Activated CD4-positive, alpha-beta T cell treated with anti-CD3 and anti-CD28 coated beads, Interleukin-10, Interleukin-2, amounts not matched to agents 100 ng/mL and 50 ng/mL, durations not matched to agents 16 hours and 8 hours (primary cell): ENCODE data around the gene ZC3HAV1.
"Not testable (repeated sequence)": the region's sequence is repeated elsewhere in the genome, so short reads cannot be mapped to it uniquely, and the experiment has no call there.

Experiments used
- DNase-seq: peaks from one replicate; pipeline ENCODE4 v3.0.0-alpha.2; 2020

The ZC3HAV1 gene

DNA sequence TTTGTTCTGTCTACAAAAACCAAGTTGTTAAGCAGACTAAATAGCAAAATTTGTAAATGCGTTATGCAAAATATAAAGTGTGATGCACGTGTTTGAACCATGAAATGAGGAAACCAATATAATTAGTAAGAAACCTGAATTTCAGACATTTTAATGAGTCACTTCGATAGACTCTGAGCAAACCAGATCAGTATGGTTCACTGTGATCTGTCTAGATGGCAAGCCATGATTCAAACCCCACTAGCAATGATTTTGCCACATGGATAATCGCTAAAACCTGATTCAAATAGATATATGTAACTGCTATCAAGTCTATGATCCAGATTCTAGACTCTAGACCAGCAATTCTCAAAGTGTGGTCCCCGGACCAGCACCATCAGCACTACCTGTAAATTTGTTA lies 24.8 kb downstream of the ZC3HAV1 start:
- DNase-seq, result no peak

DNA sequence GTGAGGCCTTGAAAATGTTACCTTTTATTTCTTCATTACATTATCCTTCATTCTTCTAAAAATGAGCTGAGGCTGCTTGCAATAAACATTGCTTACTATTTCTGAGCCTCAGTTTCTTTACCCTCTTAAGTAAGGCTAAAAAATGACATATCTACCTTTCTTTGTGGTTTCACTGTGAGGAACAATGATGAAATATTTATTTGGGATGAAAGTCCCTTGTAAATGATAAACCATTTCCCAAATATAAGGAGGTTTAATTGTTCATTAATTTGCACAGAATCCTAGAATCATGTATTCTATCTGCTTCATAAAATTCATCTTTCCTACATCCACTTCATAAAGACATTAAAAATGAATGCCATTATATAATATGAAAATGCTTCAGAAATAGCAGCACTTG lies 27.9 kb downstream of the ZC3HAV1 start:
- DNase-seq, result no peak

DNA sequence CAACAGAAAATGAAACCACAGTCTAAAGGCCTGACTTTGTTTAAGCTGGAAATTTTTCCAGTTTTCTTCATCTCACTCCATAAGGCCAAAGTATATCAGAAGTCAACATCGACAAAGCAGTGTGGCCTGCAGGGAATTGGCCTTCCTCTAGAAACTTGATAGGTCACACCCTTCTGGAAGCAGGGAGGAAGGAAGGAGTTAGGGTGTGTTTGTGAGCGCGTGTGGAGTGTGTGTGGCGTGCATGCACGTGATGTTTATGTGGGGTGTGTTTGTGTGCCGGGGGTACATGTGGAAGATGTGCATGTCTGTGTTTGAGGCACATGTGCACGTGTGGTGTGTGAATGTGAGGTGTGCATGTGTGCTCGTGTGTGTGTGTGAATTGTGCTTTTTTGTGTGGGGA lies 28.6 kb downstream of the ZC3HAV1 start:
- DNase-seq, result no peak

DNA sequence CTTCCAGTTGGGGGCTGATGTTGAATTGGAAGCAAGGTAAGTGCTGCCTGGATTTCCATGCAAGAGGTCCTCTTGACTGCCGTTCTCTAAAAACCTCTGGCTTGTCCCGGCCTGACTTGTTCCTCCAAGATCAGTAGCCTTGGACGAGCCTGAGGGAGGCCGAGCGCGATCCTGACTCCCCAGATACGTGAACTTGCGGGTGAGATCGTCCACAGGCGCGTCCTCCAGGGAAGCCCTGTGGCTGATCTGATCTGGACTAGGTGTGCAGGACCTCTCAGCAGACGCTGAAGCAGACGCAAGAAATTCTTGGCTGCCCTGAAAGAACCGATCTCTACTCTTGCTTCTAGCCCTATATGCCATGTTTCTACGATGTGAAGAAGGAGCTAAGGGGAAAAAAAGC lies 29.7 kb downstream of the ZC3HAV1 start:
- DNase-seq, result no peak

DNA sequence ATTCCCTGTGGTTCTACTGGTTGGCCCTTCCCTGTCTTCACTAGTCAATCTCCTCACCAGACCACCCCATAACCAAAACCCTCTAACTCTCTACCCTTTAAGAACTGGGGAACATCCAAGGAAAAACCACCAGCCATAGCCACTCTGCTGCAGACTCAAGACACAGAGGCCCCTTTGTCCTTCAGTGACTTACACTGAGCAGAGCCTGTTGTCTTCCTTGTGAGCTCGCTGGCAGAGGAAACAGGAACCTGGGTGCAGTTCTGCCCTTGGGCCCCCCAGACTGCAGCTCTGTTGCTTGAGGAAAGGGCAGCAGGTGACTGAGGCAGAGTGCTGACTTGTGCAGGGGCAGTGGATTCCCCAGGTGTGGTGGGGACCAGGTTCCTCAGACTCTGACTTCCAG lies 30.6 kb downstream of the ZC3HAV1 start:
- DNase-seq, result no peak

DNA sequence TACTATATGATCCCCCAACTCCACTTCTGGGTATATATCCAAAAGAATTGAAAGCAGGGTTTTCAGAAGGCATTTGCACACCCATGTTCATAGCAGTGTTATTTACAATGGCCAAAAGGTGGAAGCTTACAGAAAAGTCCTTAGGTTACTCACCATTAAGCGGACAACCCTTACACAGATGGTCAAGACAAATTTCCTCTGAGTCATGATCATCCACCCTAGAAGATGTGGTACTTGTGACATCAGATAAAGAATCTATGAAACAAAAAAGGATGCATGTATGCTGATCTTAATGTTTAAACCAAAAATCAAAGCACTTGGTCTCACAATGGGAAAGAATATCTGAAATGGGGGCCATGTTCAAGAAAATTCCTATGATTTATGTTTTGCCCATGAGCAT lies 31.1 kb downstream of the ZC3HAV1 start:
- DNase-seq, result no peak

DNA sequence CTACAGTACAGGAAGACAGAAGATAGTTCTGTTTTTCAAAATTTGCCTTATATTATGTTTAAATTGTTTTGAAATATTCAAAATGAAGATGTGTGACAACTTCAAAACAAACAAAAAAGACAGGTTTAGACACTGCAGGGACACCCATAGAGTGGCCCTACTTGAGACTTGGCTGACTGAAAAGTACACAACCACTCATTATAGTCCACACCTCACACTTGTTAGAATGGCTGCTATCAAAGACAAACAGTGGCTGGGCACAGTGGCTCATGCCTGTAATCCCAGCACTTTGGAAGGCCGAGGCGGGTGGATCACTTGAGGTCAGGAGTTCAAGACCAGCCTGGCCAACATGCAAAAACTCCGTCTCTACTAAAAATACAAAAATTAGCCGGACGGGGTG lies 31.8 kb downstream of the ZC3HAV1 start:
- DNase-seq, result not testable (repeated sequence)

DNA sequence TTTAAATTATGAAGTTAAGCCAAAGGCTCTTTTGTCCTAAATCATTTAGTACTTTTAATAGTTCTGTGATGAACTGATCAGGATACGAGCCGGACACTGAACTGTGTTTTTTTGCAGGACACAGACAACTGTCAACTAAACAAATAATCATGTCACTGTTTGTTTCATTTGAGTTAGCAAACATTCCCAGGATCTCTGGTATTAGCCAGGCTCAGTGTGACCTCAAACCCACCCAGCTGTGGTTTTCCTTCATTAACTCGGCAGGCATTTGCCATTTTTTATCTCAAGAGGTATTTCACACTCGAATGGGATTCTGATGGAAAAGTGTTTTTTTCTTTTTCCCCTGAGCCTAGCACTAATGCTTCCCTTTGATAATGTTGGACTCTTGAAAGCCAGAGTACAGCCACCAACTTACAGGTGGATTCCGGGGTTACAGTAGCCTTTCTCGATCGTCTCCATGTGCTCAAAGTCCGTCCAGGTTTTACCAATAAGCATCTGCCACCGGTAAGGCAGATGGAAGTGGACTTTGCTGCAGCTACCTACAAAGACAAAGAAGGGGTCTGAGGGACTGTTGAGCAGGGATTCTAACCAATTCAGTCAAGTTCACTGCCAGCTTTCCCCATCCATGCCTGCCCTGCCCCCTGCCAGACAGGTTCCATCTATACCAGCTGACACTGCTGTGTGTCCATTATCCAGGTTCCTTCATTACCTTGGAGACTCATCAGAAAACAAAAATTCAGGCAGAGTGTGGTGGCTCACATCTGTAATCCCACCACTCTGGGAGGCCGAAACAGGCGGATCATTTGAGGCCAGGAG lies 33.4 kb downstream of the ZC3HAV1 start:
- no peak for DNase-seq

DNA sequence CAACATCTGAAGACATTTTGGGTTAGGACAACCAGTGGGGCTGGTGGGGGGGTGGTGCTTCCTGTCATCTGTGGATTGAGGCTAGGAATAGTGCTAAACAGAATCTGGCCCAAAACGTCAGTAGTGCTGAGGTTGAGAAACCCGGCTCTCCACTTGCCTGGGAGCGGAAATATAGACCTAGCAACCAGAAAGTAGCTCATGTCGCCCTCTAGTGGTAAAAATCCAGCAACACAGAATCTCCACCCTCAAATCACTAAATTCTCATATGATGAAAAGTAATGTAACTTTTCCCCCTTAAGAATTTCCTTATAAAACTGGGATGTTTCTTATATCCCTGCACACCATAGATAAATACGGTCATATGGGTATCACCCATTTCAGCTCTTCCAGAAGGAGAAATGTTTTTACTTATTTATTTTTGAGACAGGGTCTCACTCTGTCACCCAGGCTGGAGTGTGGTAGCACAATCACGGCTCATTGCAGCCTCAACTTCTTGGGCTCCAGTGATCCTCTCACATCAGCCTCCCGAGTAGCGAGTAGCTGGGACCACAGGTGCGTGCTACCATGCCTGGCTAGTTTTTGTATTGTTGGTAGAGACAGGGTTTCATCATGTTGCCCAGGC lies 34.4 kb downstream of the ZC3HAV1 start:
- DNase-seq, result peak; percentile 86

DNA sequence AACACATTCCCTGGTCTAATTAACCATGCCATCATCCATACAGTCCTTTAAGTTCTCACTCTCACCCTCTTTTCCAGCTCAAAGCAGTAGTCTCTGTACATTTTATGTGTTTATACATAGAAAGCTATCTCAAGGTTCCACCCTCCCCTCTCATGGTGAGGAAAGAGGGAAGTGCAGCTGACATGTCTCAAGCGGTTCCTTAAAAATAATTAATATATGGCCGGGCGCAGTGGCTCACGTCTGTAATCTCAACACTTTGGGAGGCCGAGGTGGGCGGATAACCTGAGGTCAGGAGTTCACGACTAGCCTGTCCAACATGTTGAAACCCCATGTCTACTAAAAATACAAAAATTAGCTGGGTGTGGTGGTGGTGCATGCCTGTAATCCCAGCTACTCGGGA lies 36.7 kb downstream of the ZC3HAV1 start:
- DNase-seq, result no peak

DNA sequence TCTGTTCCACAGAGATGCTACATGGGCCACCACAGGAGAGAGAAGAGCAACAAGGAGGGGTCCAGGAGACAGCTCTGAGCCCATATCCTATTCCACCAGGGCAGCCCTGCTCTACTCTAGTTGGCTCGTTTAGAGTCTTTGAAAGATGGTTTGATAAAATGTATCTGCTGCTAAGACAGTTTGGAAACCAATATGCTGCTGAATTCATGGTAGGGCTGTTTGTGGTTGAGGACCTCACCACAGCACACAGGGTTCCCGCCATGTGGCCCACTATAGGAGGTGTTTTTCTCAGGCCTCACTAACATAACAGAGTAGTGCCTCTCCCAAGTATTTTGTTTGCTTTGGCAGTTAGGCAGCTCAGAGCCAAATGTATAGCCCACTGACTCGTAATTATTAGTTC lies 37.8 kb downstream of the ZC3HAV1 start:
- peak; percentile 34 for DNase-seq

DNA sequence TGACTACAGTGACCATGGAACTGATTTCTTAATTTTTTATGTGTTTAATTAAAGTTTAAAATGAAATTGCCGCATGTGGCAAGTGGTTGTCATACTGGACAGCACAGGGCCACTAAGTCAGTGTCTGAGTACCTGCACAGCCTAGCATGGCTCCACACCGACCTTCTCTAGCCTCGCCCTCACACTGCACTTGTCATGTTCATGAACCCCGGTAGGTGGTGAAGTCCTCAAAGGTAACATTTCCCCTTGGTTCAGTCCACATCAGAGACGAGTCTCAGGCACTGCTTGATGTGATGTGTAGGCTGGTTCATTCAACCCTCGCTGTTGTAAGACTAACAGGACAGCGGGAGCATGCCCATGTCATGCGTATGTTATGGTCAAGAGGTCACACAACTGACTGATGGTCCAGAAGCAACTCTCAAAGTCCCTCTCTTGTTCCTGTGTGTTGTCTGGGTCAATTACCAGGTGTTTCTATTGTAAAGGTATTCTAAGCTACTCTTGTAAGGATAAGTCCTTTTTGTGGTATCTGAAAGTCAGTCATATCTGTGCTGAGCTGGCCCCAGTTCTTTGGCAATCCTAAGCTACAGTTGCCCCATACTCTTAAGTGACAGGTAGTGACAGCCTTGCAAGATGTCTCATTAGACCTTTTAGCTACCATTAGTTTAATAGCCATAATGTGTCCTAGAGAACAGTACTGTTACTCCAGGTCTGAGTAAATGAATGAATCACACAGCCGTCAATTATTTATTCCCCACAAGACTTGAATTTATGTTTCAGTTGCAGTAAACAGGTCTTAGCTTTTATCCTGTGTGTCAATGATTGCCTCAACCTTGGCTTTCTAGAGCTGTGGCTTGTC lies 40.7 kb downstream of the ZC3HAV1 start:
- DNase-seq, result no peak

DNA sequence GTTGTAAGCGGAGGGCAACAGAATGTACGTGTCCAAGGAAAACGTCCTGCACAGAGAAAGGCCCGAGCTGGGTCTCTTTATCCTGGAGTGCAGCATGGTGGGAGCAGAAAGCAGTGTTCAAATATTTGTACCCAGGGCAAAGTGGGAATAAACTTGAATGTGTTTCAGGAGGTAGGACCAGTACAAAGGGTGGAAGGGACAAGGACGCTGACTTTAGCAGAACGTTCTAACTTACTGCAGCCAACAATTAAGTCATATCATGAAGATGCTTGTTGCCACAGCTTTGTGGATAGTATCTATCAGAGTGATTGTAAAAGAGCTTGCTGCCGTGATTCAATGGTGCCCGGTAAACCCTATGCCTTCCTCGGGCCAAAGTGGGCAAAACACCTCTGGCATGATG lies 43.2 kb downstream of the ZC3HAV1 start:
- no peak for DNase-seq

DNA sequence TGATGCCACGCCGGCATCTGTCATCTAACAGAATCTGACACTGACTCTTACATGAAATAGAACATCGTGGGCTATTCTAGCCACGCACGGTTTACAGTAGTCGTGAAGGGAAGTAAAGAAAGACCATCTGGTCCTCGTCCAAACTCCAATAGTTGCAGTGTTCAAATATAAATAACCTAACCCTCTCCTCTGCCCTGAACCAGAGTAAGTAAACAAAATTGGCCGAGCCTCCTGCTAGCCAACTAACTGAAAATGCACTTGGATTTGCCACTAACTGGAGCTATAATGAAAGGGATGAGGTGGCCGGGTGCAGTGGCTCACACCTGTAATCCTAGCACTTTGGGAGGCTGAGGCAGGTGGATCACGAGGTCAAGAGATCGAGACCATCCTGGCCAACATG lies 44.2 kb downstream of the ZC3HAV1 start:
- no peak for DNase-seq

DNA sequence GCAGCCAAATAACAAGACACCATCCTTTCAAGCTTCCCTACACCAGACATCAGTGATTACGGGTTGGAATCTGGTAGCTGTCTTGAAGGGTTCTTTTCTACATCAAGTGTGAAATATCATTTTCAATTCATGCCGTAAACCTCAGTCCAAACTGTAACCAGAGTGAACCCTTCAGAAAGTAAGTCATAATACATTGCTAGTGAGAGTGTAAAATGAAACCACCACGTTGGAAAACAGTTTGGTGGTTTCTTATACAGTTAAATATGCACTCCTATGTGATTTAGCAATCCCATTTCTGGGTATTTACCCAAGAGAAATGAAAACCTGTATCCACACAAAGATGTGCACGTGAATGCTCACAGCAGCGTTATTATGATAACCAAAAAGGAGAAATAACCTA lies 48.1 kb downstream of the ZC3HAV1 start:
- DNase-seq, result peak; percentile 58

DNA sequence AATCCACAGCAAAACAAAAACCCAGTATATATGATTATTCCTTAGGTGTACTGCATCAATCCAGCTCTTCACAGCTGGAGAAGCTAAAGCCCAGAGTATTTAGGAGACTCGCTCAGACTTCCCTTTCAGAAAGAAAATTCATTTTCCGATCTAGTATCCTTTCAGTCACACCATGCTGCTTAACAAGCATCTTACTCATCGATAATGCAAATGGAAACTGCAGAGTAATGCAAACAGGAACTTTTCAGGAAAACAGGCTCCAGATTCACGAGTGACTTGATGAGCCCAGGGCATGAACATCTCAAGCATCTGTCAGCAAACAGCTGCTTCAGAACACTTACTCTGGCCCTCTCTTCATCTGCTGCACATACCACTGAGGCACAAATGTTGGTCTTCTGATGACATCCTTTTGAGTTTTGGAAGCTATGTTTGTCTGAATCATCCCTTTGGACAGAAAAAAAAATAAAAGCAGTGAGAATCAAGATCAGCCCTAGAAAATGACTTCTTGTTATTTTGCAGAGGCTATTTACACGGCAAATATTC lies 48.8 kb downstream of the ZC3HAV1 start:
- DNase-seq, result no peak

DNA sequence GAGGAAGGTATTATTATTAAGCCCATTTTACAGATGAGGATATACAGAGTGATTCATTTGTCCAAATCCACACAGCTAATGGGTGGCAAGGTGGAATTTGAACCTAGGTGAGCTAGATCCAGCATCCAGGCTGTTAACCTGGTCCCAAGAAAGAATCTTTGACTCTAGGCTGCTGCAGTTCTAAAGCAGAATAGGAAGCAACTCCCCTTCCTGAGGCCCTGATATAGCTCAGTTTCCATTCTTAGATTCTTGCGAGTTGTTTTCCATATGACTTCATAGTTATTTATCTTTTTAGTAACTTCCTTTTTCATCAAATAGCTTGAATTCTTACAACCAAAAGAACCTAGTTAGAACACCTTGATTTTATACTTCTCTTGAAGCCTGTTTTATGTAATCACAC lies 49.6 kb downstream of the ZC3HAV1 start:
- DNase-seq, result no peak

DNA sequence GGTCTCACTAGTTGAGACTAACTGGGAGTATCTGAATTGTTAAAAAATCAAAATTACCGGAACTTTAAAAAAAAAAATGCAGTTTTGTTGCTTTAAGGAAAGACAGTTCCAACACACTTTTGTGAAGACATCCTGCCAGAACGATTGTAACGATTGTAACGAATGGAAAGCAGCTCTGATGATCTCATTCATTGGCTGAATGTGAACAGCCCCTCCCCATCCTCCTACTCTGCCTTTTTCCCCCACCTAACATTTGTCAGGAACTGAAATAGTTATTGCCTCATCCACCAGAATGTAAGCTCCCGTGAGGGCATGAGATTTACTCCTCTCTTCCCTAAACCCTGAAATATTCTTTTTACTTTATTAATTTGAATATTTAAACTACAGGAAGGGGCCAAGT lies 50.6 kb downstream of the ZC3HAV1 start:
- no peak for DNase-seq

DNA sequence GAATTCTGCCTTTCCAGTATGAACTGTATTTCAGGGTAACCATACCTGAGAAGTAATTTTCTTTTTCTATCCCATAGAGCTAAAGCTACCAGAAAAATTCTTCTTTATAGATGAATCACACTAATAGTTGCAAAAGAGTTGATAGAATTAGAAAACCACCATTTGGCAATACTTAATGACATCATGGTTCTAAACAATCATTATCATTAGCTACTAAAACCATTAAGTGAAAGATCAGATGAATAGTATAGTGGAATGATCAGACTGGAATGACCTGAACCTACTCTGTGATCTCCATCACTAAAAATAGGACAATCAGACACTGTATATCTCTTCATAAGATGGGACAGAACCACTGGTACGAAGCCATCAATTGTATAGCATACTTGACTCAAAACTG lies 53.8 kb downstream of the ZC3HAV1 start:
- no peak for DNase-seq

DNA sequence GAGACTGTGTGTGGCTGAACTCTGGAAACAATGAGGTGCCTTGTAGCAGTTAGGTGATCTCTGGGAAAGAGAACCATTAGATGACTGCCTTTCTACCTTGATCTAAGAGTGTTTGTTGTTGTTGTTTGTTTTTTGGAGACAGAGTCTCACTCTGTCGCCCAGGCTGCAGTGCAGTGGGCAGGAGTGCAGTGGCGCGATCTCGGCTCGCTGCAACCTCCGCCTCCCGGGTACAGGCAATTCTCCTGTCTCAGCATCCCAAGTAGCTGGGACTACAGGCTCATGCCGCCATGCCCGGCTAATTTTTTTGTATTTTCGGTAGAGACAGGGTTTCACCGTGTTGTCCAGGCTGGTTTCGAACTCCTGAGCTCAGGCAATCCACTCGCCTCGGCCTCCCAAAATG lies 54.9 kb downstream of the ZC3HAV1 start:
- not testable (repeated sequence) for DNase-seq

DNA sequence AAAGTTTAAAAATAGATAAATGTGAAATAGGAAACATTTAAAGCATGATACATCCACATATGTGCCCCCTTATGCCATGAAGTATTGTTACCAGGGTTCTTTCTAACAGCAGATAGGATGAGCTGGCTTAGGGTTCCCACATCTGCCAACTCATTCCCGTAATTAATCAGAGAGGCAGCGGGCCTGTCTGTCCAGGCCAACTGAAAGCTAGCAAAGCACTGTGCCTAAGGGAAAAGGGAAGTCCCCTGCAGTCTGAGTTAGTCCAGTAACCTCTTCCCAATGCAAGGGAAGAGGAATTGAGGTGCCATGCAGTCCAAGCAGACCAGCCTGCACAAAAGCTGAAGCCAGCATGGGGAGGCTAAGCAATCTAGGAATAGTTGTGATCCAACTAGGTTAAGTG lies 55.4 kb downstream of the ZC3HAV1 start:
- no peak for DNase-seq

DNA sequence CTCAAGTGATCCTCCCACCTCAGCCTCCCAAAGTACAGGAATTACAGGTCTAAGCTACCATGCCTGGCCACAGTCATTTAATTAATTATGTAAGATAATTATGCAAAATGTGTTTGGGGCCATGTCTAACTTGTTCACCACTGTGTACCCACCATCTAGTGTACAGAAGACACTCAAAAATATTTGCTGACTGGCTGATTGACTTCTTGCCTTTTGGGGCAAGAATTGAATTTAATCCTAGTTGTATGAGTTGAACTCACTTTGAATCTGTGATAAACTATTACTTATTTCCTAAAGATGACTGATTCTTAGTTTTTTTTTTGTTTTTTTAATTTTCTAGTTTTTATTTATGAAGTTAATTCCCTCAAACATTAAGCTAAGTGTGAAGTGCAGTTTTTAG lies 57.9 kb downstream of the ZC3HAV1 start:
- no peak for DNase-seq

DNA sequence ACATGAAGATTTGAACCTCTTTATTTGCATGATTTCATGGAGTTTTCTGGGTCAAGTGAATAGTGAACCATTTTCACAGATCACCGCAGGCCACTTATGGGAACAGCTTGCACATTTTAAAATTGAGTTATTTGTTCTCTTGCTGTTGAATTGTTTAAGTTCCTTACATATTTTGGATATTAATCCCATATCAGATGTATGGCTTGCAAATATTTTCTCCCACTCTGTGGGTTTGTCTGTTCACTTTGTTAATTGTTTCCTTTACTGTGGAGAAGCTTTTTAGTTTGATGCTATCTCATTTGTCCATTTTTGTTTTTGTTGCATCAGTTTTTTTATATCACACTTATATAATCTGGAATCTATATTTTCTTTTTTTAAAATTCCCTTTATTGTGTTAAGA lies 59.6 kb downstream of the ZC3HAV1 start:
- DNase-seq, result no peak

DNA sequence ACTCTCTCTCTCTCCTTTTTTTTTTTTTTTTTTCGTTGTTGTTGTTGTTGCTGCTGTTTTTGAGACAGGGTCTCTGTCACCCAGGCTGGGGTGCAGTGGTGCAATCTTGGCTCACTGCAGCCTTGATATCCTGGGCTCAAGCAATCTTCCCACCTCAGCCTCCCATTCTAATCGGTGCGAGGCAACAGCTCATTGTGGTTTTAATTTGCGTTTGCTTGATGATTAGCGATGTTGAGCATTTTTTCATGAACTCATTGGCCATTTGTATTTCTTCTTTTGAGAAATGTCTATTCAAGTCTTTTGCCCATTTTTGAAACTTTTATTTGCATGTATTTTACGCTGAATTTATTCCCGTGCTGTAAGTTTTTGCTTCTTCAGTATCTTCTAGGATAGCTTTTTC lies 60.4 kb downstream of the ZC3HAV1 start:
- no peak for DNase-seq
